GM12872 (cell line): ENCODE measurements around the gene RHO.

Experiments
- TF ChIP-seq, protein P1 (sequence below): IDR thresholded peaks from 3 replicates; pipeline ENCODE4 v1.5.1; 2011; ENCODE audit warnings: low read depth, mild to moderate bottlenecking, low read length, moderate library complexity; ENCODE audit not compliant: insufficient read depth

Gene RHO

DNA sequence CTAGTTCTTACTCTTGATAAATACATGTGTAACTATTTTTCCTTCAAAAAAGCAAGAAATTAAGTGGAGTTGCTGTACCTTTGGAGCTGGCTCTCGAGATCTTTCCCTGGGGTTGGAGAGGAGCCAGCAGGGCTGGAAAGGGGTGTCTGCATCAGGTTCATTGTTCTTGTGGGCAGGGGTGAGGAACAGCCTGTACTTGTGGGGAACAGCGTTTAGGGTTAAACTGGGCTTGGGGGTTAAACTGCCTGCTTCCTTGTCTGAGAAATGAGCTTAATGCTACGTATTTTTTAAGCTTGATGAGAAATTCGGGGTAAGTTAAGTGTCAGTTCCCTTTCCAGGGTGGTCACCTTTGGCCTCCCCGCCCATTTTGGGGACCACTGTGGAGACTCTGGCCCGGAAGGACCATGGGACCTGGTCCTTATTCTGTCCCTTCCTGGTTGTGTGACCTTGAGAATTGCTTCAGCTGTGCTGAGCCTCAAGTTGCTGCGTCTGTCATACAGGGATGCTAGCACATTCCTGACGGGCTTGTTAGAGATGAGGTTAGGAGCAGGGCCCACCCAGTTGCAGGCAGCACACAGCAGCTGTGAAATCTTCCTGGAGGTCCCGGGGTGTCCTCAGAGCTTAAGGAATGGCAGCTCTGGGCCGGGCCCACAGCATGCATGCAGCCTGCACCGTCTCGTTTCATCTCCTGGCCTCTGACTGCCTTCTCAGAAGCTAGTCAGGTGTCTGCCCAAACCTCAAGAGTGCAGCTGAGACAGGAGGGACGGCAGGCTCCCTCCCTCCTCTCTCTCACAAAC is 26.1 kb downstream of the RHO start:
- TF ChIP-seq, protein P1, sequence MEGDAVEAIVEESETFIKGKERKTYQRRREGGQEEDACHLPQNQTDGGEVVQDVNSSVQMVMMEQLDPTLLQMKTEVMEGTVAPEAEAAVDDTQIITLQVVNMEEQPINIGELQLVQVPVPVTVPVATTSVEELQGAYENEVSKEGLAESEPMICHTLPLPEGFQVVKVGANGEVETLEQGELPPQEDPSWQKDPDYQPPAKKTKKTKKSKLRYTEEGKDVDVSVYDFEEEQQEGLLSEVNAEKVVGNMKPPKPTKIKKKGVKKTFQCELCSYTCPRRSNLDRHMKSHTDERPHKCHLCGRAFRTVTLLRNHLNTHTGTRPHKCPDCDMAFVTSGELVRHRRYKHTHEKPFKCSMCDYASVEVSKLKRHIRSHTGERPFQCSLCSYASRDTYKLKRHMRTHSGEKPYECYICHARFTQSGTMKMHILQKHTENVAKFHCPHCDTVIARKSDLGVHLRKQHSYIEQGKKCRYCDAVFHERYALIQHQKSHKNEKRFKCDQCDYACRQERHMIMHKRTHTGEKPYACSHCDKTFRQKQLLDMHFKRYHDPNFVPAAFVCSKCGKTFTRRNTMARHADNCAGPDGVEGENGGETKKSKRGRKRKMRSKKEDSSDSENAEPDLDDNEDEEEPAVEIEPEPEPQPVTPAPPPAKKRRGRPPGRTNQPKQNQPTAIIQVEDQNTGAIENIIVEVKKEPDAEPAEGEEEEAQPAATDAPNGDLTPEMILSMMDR, result no peak

DNA sequence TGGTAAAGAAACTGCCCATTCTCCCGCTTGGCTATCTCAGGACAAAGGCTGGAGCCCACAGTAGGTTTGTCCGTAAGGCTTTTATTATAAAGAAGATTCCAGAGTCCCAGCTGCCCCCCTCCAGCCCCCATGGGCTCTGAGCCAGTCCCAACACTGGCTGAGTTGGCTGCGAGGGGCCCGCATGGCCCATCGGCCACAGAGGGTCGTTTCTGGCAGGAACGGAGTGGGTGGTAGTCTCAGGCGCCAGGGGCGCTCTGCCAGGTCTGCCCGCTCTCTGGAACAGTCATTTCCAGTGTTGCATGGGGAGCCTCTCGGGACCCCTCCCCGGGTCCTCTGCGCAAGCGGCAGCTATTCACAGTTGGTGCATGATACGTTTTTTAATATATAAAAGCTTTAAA is 26.7 kb downstream of the RHO start:
- TF ChIP-seq, protein P1, result no peak

DNA sequence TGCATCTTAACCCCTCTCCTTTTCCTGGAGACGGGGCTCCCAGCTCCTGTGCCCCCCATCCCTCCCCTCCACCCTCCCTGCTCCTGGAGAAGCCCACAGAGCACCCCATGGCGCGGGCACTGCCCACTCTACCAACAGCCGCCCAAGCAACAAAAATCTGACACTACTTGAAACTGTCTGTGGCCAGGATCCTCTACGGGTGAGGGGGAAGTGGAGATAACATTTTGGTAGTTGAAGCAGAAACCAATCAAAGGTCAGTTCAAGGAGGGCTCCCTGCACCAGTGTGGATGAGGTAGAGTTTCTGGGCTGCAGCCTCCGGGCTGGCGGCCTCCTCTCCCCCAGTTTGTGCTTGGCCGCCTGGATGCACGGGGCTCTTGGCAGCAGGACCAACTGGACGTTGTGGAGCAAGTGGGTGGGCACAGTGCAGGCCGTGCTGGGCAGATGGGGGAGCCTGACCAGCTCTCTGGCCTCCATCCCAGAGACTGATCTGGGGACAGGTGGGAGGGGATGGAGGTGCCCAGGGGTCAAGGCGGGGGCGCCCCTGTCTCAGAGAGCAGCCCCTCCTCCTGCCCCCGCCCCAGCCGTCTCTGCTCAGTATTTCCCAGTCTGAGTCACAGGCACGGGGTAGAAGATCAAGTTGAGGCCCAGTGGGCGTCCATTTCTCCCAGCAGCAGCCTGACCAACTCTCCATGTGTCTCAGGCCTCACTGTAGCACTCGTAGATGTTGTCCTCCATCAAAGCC is 27.3 kb downstream of the RHO start:
- TF ChIP-seq, protein P1, result no peak

DNA sequence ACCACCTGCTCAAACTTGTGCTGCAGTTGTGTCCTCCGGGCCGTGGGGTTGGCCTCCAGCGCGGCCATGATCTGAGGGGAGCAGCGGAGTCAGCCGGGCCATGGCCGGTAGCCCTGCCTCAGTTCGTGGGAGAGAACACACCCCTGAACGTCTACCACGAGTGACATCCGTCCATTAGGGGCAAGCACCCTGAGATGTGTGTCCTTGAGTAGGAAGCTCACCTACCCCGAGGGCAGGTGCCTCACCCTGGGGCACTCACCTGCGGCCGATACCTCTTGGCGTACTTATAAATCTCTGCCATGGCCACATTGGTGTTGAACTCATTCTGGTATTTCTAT is 27.9 kb downstream of the RHO start:
- TF ChIP-seq, protein P1, result no peak

DNA sequence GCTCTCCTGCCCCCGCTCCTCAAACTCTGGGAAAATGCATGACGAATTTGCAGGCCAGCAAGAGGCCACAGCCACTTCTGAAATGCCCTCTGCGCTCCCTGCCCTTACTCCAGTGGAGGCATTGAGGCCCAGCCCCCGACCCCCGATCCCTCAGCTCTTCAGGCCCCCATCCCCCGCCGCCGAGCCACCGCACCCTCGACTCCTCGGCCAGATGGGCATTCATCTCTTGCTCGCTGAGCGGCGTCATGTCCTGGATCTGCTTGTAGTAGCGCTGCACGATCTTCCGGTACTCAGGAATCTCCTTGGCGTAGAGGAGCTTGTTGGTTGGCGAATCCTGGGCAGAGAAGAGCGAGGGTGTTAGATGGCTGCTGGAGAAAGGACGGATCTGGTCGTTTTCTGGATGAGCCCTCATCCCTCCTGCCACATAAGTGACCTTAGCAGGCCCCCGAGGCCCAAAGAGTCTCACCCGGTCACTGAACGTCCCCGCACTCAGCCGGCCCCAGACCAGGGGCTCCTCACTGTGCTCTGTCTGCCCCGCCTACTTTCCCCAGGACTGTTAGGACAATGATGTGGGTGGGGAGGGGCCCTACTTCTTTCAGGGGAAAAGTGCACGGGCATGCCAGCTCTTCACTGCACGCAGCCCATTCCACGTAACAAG is 28.6 kb downstream of the RHO start:
- TF ChIP-seq, protein P1, result no peak

DNA sequence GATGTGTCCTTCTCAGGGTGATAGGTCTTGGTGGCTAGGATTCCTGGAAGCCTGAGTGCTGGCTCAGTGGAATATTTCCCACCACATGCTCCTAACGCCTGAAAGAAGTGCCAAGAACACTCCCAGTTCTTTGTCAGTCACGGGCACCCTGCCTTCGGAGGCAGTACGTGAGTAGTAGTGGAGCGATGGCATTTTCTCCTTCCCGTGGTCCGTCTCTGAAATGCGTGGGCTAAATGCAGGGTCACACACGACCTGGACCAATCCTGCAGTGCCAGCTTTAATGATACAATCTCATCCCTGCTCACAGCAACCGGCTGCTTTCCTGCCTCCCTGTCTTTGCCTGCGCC is 29.1 kb downstream of the RHO start:
- TF ChIP-seq, protein P1, result no peak

DNA sequence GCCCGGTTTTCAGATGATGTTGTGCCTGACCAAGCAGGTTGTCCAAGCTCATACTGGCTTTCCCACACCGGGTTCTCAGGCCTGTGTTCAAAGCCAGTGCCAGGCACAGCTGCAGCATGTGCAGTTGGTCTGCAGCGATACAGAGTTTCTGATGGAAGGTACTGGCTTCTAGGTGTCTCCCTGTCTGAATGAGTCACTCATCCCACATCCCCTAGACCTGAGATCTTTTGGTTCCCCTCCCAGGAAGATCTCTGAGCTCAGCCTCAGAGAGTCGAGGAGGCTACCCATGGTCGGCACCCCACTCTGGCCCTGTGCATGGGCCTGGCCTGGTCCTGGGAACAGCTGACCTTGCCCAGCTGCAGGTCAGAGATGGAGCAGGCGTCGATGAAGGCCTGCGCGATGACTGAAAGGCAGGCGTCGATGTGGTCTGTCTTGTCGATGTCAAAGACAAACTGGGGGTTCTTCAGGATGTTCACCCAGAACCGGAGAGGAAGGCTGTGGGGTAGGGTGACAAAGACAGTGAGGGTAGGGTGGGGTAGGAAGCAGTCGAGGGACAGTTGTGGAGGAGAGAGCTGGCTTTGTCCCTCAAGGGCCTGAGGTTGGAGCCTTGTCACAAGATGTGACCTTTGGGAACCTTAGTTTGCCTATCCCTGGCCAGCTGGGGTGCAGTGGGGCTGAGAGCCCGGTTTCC is 29.8 kb downstream of the RHO start:
- TF ChIP-seq, protein P1, result no peak
